ENCODE measurements around the gene CPXM1. TPM values are rescaled to one million over a fixed set of nuclear protein-coding genes. Genes with fewer than 3 reads are reported as not detected.

The CPXM1 gene
- total RNA-seq, 1 donor from 2014 or later = 0.69 TPM

DNA sequence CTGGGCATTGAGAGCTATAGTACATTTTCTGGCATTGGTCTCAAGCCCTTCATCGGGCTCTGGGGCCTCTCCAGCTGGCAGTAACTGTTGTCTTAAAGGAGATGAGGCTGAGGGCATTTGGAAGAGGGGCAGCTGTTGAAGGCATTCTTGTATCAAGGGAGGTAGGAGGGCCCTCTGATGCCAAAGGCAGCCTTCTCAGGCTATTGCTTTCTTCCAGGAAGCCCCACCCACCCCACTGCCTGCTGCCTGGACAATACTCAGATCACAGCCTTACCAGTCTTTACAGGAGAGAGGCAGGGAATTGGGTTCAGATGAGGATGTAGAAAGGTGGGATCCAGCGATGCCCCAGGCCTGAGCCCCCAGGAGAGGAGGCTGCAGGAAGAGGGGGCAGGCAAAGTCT, 46.0 kb downstream of the CPXM1 start:
- intact Hi-C loops (cut with micrococcal nuclease) = loop anchor here (5.0 kb wide), 1 partner anchor 248 kb away; no protein-coding TSS in a partner anchor
- TF ChIP-seq, protein P1, sequence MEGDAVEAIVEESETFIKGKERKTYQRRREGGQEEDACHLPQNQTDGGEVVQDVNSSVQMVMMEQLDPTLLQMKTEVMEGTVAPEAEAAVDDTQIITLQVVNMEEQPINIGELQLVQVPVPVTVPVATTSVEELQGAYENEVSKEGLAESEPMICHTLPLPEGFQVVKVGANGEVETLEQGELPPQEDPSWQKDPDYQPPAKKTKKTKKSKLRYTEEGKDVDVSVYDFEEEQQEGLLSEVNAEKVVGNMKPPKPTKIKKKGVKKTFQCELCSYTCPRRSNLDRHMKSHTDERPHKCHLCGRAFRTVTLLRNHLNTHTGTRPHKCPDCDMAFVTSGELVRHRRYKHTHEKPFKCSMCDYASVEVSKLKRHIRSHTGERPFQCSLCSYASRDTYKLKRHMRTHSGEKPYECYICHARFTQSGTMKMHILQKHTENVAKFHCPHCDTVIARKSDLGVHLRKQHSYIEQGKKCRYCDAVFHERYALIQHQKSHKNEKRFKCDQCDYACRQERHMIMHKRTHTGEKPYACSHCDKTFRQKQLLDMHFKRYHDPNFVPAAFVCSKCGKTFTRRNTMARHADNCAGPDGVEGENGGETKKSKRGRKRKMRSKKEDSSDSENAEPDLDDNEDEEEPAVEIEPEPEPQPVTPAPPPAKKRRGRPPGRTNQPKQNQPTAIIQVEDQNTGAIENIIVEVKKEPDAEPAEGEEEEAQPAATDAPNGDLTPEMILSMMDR (IDR thresholded peaks at IDR 0.05; ENCODE audit: borderline replicate concordance) = no peak
- H3K36me3 ChIP-seq = no peaks in the 10 kb centered on the region
- H3K27me3 ChIP-seq (ENCODE audit: low read depth) = peaks cover 97% of the 10 kb centered on the region
- no peak overlapping the region for H3K4me3 ChIP-seq
- H3K9me3 ChIP-seq (replicated peaks) = no peaks in the 10 kb centered on the region
- DNase-seq = no peak
- H3K27ac ChIP-seq (replicated peaks) = no peak overlapping the region
- H3K4me1 ChIP-seq = peaks cover 34% of the 10 kb centered on the region

DNA sequence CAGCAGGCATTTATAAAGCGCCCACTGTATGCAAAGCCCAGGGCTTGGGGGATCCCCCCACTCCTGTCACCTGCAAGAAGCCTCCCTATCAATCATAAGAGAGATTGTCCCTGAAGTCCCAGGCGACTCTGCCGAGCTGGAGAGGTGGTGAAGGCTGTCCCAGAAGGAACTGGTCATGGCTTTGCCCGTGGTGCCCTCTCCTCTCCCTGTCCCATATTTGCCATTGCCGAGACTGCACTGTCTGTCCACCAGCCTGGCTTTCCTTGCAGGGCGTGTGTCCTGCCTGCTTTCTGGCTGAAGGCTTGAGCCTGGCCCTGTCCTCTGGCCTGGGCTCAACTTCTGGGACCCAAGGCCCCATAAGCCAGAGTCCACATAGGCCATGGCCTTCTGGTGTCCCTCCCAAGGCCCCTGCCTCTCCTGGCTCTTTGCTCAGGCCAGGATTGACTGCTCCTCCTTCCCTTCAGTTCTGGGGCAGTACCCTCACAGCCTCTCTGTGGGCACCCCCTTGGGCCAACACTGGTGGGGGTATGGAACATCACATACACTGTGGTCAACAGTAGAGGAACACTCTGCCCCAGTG, 46.9 kb downstream of the CPXM1 start:
- no peak for DNase-seq
- TF ChIP-seq, protein P1 (IDR thresholded peaks at IDR 0.05; ENCODE audit: borderline replicate concordance) = no peak
- H3K9me3 ChIP-seq (replicated peaks) = no peaks in the 10 kb centered on the region
- H3K4me1 ChIP-seq = peaks cover 34% of the 10 kb centered on the region
- no peak overlapping the region for H3K4me3 ChIP-seq
- peaks cover 97% of the 10 kb centered on the region for H3K27me3 ChIP-seq (ENCODE audit: low read depth)
- H3K27ac ChIP-seq (replicated peaks) = no peak overlapping the region
- intact Hi-C loops (cut with micrococcal nuclease) = loop anchor here (5.0 kb wide), 1 partner anchor 249 kb away; no protein-coding TSS in a partner anchor
- H3K36me3 ChIP-seq = no peaks in the 10 kb centered on the region

DNA sequence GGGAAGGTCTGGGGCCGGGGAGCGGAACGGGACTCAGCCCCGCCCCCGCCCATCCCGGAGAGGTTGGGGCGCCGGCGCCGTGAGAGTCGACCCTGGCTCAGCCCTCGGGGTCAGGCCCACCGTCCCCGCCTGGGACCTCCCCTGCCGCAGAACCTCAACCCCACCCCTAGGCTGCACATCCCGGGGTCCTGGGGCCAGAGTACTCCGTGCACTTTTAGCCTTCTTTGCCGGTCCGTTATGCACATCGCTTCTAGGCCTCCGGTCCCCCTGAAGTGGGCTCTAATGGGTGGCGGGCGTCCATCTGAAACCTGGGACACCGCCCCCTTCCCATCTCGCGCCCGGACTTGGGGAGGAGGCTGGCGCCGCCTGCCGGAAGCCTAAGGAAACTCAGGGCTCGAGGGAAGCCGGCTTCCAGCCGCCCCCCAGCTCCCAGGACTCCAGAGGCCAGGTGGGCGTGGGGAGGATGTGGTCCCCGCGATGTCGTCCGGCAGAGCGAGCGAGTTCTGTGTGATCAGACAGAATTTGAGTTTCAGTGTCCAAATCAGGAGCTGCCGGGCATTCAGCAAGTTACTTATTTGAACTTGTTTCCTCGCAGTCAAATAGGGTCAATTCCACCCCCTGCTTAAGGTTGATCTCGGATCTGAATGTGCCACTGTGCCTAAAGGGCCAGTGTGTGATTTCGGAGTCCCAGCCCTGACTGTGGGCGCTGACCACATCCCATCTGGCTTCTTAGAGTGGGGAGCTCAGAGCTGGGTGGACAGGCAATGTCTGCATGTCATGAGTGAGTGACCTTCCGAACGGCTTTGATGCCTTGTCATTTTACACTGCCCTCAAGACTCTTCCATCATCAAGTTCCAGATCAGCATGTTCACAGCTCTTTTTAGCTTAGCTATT, 47.6 kb downstream of the CPXM1 start:
- intact Hi-C loops (cut with micrococcal nuclease) = loop anchor here (5.0 kb wide), 1 partner anchor 249 kb away; no protein-coding TSS in a partner anchor
- Histone ChIP-seq H3K4me1 (peaks cover 34% of the 10 kb centered on the region), H3K9me3 (replicated peaks) (no peaks in the 10 kb centered on the region), H3K27me3 (ENCODE audit: low read depth) (peaks cover 93% of the 10 kb centered on the region), H3K27ac (replicated peaks) (no peak overlapping the region), H3K36me3 (no peaks in the 10 kb centered on the region), H3K4me3 (peak overlapping the region; percentile 64)
- TF ChIP-seq, protein P1 (IDR thresholded peaks at IDR 0.05; ENCODE audit: borderline replicate concordance) = peak; percentile 63
- DNase-seq = no peak

DNA sequence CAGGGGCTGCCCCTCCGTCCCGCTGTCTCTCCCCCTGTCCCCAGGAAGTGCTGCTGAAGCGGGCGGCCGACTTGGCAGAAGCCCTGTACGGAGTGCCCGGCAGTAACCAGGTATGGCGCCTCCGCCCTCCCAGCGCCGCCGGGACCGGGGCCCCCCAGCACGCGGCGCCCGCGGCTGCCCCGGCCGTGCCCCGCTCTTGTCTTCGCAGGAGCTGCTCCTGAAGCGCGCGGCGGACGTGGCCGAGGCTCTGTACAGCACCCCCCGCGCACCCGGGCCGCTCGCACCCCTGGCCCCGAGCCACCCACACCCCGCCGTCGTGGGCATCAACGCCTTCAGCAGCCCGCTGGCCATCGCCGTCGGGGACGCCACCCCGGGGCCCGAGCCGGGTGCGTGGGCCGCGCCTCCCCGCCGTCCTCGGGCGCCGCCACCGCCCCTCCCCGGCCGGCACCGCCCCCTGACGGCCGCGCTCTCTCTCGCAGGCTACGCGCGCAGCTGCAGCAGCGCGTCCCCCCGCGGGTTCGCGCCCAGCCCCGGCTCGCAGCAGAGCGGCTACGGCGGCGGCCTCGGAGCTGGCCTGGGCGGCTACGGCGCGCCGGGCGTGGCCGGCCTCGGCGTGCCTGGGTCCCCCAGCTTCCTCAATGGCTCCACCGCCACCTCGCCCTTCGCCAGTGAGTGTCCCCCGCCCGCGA, 48.4 kb downstream of the CPXM1 start:
- H3K36me3 ChIP-seq = no peaks in the 10 kb centered on the region
- H3K4me3 ChIP-seq = peak overlapping the region; percentile 64
- H3K27ac ChIP-seq (replicated peaks) = peak overlapping the region; percentile 18
- peaks cover 85% of the 10 kb centered on the region for H3K27me3 ChIP-seq (ENCODE audit: low read depth)
- intact Hi-C loops (cut with micrococcal nuclease) = loop anchor here (5.0 kb wide), 1 partner anchor 250 kb away; no protein-coding TSS in a partner anchor
- TF ChIP-seq, protein P1 (IDR thresholded peaks at IDR 0.05; ENCODE audit: borderline replicate concordance) = no peak
- no peak for DNase-seq
- H3K9me3 ChIP-seq (replicated peaks) = no peaks in the 10 kb centered on the region
- peaks cover 34% of the 10 kb centered on the region for H3K4me1 ChIP-seq

DNA sequence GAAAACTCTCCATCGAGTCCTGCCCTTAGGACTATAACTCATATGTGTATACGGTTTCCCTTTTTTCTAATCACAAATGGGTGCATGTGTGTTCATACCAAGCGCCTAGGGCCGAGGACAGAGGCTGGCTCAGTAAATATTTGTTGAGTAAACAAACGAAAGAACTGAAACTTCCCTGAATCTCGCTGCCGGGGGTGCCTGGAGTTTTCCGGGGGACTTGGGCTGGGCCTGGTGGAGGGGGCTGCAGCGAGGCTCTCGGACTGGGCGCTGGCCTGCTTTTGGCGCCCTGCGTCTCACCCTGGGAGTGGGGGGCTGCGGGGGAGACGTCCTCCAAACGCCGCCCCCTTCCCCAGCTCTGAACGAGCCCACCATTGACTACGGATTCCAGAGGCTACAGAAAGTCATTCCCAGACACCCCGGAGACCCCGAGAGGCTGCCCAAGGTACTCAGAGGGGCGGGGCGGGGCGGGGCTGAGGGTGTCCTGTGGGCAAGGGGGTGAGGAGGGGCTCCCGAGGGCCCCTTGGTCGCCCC, 49.0 kb downstream of the CPXM1 start:
- TF ChIP-seq, protein P1 (IDR thresholded peaks at IDR 0.05; ENCODE audit: borderline replicate concordance) = no peak
- Histone ChIP-seq H3K9me3 (replicated peaks) (no peaks in the 10 kb centered on the region), H3K36me3 (no peaks in the 10 kb centered on the region), H3K4me3 (peak overlapping the region; percentile 64), H3K27me3 (ENCODE audit: low read depth) (peaks cover 79% of the 10 kb centered on the region), H3K27ac (replicated peaks) (peak overlapping the region; percentile 18), H3K4me1 (peaks cover 34% of the 10 kb centered on the region)
- no peak for DNase-seq
- intact Hi-C loops (cut with micrococcal nuclease) = loop anchor here (5.0 kb wide), 1 partner anchor 251 kb away; no protein-coding TSS in a partner anchor

All from left ventricle myocardium inferior (tissue), 1 donor.